SKM-1 (cell line): ENCODE results near the gene COL10A1.

ENCODE experiments used
- DNase-seq: peaks from one replicate; lab custom pipeline; 2025; ENCODE audit not compliant: unreplicated experiment; lab: John Stamatoyannopoulos, UW

COL10A1 gene

DNA sequence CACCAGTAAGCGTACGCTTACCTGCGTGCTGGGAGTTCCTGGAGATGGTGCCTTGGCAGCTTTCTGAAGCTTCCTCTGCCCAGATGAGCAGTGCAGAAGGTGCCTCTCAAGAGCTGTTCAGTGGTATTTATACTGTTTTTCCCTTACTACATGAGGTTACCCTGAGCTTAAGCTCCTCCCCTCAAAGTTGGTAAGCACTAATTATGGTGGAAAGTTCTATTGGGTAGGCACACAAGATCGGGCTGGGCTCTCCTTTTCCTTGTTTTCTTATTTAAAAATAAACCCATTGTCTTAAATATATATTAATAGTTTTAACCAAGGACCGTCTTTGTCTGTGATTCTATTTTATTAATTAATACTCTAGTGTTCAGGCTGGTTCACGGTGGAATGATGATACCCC is at the start of gene COL10A1:
Gene COL10A1 (minus strand): TSS at position 101 of the 400 bp plus-strand sequence. CDS start 640 bp downstream, outside the sequence.
- DNase-seq: no peak

DNA sequence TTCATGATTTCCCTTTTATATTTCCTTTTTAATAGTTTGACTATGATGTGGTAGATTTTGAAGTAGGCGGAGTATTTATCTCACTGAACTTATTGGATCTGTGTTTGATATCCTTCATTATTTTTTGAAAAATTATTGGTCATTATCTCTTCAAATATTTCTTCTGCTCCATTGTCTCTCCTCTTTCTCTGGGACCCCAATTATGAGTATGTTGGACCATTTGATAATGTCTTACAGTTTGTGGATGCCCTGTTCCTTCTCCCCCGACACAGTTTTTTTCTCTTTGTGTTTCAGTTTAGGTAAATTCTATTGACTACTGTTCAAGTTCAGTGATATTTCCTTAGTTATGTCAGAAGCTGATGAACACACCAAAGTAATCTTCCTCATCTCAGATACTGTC is 49.4 kb upstream of the COL10A1 start:
- no peak for DNase-seq

- no peak for DNase-seq
Measured at GRCh38 chr6:116173928-116174327, 48.0 kb upstream of the COL10A1 start.

DNA sequence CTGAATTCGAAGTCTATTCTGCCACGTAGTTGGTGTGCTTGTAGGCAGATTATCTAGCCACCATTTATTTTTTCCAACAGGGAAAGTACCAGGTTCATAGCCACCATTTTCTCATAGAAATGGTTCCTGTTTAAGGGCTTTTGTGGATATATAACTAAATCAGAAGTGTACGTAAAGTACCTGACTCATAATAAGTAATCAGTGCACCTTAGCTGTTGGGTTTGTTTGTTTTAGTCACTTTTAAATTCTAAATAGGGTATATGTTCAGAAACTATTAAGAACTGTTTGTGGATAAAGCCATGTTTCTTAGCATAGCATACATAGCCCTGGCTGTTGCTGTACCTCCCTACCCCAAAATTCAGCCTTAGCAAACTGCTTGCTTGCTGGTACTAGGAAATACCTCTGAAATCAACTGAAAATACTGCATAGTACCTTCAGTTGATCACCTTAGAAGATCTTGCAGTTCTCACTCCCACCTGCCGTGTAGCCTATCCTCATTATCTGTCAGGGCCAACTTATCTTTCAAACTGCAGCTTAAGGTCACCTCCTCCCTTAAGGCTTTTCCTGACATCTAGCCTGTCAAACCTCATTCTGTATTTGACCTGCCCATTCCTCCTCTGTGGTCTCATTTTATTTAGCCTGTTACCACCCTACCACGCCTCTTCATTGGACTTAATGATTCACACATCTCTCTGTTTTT is 44.6 kb upstream of the COL10A1 start:
- no peak for DNase-seq

- no peak for DNase-seq
Measured at GRCh38 chr6:116169880-116170279, 43.9 kb upstream of the COL10A1 start.

- DNase-seq: no peak
Measured at GRCh38 chr6:116168148-116168547, 42.2 kb upstream of the COL10A1 start.

DNA sequence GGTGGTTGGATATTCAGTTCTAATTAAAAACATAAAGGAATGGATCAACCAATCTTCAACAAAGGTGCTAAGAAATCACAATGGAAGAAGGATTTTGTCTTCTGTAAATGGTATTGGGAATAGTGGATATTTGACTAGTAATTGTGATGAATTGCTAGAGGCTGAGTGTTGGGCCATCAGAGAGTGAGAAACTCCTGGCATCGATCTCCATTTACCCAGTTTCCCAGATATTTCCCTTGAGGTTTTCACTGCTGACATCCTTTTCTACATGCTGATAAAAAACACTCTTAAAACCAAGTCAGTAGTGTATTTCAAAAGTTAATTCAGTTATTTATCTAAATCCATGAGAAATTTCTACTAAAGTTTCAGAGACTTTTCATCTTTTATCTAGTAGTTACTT is 40.4 kb upstream of the COL10A1 start:
- no peak for DNase-seq

- DNase-seq: no peak
Measured at GRCh38 chr6:116165596-116165995, 39.7 kb upstream of the COL10A1 start.

DNA sequence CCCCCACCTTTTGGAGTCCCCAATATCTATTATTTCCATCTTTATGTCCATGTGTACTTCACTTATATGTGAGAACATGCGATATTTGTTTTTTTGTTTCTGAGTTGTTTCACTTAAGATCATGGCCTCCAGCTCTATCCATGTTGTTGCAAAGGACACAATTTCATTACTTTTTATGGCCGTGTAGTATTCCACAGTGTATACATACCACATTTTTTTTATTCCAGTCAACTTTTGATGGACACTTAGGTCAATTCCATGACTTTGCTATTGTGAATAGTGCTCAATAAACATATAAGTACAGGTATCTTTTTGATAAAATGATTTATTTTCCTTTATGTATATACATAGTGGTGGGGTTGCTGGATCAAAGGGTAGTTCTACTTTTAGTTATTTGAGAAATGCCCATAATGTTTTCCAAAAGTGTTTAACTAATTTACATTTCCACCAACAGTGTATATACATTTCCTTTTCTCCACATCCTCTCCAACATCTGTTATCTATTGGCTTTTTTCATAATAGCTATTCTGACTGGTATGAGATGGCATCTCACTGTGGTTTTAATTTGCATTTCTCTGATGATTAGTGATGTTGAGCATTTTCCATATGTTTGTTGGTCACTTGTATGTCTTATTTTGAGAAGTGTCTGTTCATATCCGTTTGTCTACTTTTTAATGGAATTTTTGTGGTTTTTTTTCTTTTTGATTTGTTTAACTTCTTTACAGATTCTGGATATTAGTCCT is 34.0 kb upstream of the COL10A1 start:
- no peak for DNase-seq

DNA sequence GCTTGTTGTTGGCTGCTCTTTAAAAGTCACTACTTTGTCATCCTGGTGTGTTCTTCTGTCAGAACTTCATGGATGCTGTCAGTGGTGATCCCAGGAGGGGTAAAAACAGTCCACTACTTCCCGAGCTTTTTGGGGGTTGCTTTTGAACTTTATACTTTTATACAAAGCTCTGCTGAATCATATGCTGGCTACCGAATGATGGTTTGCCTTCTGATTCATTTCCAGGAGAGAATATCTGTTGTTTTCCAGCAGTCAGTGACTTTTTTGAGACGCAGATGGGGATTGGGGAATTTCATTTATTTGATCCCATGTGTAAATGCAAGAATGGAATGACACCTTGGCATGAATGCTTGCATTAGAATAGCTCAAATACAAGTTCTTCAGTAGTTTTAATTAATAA is 32.7 kb upstream of the COL10A1 start:
- no peak for DNase-seq

- DNase-seq: no peak
Measured at GRCh38 chr6:116157391-116157790, 31.5 kb upstream of the COL10A1 start.

- no peak for DNase-seq
Measured at GRCh38 chr6:116156405-116157326, 30.7 kb upstream of the COL10A1 start.

GRCh38 chr6:116154887-116155286 is 29.0 kb upstream of the COL10A1 start:
- DNase-seq: no peak

DNA sequence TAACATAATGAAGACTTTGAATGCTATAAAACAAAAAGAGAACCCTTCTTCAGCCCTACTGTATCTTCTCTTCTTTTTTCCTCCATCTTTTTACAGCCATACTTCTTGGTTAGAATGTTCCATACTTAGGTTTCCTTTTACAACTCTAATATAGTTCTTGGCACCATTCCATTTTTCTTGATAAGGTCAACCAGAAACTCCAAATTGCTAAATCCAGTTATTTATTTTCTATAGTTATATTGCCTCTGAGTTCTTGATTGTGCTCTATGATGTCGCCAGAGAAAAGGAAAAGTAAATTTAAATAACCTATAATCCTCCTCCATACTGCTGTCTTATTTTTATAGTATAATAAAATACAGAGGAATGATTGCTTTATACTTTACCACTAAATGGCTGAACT is 26.7 kb upstream of the COL10A1 start:
- DNase-seq: no peak

DNA sequence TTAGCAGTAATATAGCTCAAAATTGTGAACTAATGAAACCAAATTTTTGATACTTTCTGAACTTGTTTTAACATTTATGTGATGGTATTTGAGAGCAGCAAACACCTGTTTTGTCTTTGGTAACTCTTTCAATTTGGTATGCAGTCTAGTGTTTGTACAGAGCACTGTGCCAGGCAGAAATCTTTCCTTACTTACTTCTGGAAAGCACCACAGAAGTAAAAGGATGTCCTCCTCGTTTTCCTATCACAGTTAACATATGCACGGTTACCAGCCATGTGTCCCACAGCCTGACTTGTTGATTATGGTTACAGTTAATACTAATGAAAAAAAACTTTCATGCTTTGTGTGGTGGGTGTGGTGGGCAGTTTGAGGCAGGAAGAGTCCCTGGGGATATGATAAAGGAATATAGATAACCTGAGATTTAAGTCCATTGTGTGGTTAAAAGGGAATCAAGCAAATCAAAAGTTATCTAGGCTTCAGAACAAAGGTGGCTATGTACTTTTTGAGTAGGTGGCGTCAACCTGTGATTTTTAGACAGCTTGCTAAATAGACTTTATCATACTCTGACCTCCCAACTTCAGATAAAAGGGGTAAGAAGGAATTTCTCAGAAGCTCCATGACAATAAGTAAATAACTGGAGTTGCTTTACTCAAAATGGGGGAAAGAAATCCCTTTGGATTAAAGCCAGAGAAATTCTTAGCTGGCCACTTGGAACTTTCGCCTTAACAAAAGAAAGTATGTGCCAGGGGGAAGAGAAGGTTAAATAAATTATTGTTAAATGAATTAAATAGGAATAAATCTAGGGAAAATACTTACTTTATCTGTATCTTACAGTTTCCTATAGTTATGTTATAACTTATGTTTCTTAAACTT is 20.1 kb upstream of the COL10A1 start:
- no peak for DNase-seq

- no peak for DNase-seq
Measured at GRCh38 chr6:116144605-116145004, 18.7 kb upstream of the COL10A1 start.

DNA sequence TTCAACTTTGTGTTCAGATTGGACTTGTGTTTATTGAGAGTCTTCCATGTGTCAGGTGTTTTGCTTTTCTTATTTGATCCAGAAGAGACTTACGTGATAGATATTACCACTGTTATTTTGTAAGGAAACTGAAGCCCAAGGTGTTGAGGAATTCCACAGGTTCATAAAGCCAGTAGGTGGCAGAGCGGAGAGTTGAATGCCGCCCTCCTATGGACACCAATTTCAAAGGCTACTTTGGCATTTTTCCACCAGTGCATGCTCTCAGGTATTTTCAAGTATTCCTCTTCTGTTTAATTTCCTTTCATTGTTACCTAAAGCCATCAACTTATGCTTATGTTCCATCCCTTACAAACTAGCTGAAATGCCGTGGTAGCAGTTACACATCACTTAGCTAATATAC is 14.0 kb upstream of the COL10A1 start:
- no peak for DNase-seq

GRCh38 chr6:116136933-116137340 is 11.0 kb upstream of the COL10A1 start:
- DNase-seq: no peak

- no peak for DNase-seq
Measured at GRCh38 chr6:116136373-116136772, 10.4 kb upstream of the COL10A1 start.

DNA sequence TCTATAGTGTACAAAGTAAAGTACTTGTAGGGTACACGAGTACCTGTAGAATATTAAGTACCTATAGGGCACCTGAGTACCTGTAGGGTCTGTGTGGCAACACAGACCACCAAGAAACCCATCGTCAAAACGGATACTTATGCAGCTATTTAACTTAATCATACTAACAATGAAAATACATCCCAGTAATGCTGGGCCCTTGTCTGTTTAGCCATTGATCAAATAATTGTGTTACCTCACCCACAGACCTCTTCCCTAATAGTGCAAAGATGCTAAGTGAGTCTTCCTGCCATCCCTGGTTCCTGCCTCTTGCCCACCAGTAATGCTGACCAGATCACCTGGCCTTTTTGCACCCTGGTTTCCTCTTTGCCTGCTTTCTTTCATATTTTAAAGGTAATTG is 7.5 kb upstream of the COL10A1 start:
- DNase-seq: no peak
